ENCODE results near the gene OBP2A.

GRCh38 chr9:135555910-135556309 is 10.0 kb downstream of the OBP2A start:
- TF ChIP-seq EZH2 (IDR thresholded peaks at IDR 0.05) (no peak), POLR2AphosphoS5 (IDR thresholded peaks at IDR 0.05; ENCODE audit: borderline replicate concordance, low read depth, low read length) (no peak), FOXP2 (optimal IDR thresholded peaks at IDR 0.05; ENCODE audit: control extremely low read depth, extremely low read length, insufficient read depth) (no peak)

All from SK-N-MC (cell line).